ENCODE data around the gene PPP3CA. TPM values are rescaled to one million over a fixed set of nuclear protein-coding genes. Genes with fewer than 3 reads are reported as not detected.
A peak's percentile ranks its signal among the peaks of the same experiment; 100 is the strongest.

The PPP3CA gene
- total RNA-seq, 1 donor from 2014 or later = 36.5 TPM

DNA sequence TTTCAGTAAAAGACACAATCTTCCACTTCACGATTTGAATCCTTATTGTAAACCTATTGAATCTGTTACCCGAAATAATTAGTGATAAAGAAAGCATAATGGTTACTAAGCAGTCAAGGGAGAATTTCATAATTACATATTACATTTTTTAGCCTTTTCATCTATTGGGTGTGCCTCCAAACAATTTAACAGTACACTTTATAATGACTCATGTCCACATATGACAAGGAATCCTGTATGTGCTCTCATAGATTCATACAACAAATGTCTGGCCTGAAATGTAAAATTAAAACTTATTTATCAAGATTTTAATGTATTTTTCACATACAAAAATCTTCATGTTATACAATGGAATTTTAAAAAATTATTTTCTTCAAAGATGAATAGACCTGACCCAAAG is 39.4 kb downstream of the PPP3CA start:
- Mint-ChIP-seq H3K36me3 (ENCODE audit: low read depth) (no peaks in the 10 kb centered on the region), H3K4me1 (ENCODE audit: low read depth) (peaks cover 30% of the 10 kb centered on the region), H3K9me3 (ENCODE audit: low read depth) (no peaks in the 10 kb centered on the region), H3K27me3 (ENCODE audit: low read depth) (no peaks in the 10 kb centered on the region), H3K4me3 (ENCODE audit: unreplicated experiment) (no peak overlapping the region), H3K27ac (ENCODE audit: unreplicated experiment) (peak overlapping the region; percentile 45)
- DNase-seq (ENCODE audit: low spot score) = no peak
- TF ChIP-seq, protein P1, sequence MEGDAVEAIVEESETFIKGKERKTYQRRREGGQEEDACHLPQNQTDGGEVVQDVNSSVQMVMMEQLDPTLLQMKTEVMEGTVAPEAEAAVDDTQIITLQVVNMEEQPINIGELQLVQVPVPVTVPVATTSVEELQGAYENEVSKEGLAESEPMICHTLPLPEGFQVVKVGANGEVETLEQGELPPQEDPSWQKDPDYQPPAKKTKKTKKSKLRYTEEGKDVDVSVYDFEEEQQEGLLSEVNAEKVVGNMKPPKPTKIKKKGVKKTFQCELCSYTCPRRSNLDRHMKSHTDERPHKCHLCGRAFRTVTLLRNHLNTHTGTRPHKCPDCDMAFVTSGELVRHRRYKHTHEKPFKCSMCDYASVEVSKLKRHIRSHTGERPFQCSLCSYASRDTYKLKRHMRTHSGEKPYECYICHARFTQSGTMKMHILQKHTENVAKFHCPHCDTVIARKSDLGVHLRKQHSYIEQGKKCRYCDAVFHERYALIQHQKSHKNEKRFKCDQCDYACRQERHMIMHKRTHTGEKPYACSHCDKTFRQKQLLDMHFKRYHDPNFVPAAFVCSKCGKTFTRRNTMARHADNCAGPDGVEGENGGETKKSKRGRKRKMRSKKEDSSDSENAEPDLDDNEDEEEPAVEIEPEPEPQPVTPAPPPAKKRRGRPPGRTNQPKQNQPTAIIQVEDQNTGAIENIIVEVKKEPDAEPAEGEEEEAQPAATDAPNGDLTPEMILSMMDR (IDR thresholded peaks at IDR 0.05) = no peak

DNA sequence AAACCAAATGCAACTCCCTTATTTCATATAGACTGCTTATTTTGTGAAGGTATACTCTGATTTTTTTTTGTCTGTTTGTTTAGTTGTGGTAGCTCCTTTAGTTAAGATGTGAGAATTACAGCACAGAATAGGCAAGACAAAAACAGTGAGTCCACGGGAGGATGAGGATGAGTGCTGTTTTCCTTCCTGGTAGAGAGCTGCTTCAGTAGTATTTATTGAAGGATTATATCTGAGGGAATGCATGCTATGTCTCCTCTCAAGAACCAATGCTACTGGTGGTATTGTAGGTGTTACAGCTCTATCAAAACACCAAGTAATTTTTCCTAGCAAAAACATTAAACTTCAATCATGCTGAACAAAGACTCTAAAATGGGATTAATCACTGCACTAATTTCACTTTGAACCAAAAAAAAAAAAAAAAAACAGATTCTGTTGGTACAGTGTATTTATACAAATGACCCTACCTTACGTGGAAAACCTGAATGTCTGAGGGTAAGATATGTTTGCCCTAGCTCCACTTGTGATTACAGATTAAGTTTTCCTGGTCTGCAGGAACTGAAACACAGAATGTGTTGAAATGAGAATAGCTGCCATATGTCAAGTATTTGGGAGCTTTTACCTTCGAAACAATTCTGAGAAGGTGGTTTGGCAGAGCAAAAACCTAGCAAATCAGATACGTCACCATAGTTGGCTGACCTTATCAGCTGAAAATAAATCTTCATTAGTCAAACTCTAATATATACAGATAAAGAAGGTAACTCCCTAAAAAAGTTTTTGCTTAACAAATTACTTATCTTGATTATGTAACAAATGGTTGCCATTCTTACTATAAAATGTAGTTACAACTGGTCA is 40.3 kb downstream of the PPP3CA start:
- DNase-seq (ENCODE audit: low spot score) = no peak
- H3K9me3 Mint-ChIP-seq (ENCODE audit: low read depth) = no peaks in the 10 kb centered on the region
- H3K27me3 Mint-ChIP-seq (ENCODE audit: low read depth) = no peaks in the 10 kb centered on the region
- TF ChIP-seq, protein P1 (IDR thresholded peaks at IDR 0.05) = no peak
- H3K27ac Mint-ChIP-seq (ENCODE audit: unreplicated experiment) = no peak overlapping the region
- H3K4me3 Mint-ChIP-seq (ENCODE audit: unreplicated experiment) = no peak overlapping the region
- H3K4me1 Mint-ChIP-seq (ENCODE audit: low read depth) = peaks cover 30% of the 10 kb centered on the region
- no peaks in the 10 kb centered on the region for H3K36me3 Mint-ChIP-seq (ENCODE audit: low read depth)

DNA sequence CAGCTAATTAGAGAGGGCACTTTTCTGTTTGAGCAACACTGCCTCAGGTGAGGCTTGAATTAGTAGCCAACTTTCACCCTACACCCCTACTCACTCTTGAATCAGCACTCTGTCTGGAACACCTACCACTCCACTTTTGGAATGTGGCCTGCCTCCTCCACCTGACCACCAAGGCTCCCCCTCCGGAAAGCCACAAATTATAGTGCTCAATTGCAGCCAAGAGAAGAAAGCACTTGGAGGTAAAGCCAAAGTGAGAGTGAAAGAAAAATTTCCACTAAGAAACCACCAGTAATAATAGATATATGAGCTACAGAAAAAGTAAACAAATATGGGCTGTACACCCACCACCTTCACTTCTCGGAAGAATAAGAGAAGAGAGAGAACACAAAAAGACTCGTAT is 41.1 kb downstream of the PPP3CA start:
- H3K27ac Mint-ChIP-seq (ENCODE audit: unreplicated experiment) = peak overlapping the region; percentile 68
- H3K9me3 Mint-ChIP-seq (ENCODE audit: low read depth) = no peaks in the 10 kb centered on the region
- no peaks in the 10 kb centered on the region for H3K27me3 Mint-ChIP-seq (ENCODE audit: low read depth)
- TF ChIP-seq, protein P1 (IDR thresholded peaks at IDR 0.05) = no peak
- no peak for DNase-seq (ENCODE audit: low spot score)
- H3K36me3 Mint-ChIP-seq (ENCODE audit: low read depth) = no peaks in the 10 kb centered on the region
- peaks cover 30% of the 10 kb centered on the region for H3K4me1 Mint-ChIP-seq (ENCODE audit: low read depth)
- no peak overlapping the region for H3K4me3 Mint-ChIP-seq (ENCODE audit: unreplicated experiment)

DNA sequence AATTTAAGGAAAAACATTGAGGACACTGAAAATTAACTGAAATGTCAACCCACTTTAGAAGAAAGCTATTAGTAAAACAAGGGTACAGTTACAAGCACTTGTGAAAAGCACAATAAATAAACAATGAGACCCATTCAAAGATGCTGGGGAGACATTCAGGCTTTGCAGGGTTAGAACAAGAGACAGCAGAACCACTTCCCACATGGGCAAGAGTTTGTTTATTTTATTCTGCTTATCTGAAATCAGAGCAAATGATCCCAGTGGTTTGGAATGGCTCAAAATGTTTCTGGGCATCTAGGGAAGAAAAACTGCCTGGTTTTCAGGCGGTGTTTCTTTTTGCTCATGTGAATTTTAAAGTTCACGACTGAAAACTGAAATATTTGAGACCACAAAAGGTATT is 42.4 kb downstream of the PPP3CA start:
- Mint-ChIP-seq H3K27ac (ENCODE audit: unreplicated experiment) (peak overlapping the region; percentile 61), H3K4me3 (ENCODE audit: unreplicated experiment) (no peak overlapping the region), H3K27me3 (ENCODE audit: low read depth) (no peaks in the 10 kb centered on the region), H3K4me1 (ENCODE audit: low read depth) (peaks cover 30% of the 10 kb centered on the region), H3K9me3 (ENCODE audit: low read depth) (no peaks in the 10 kb centered on the region), H3K36me3 (ENCODE audit: low read depth) (no peaks in the 10 kb centered on the region)
- TF ChIP-seq, protein P1 (IDR thresholded peaks at IDR 0.05) = no peak
- DNase-seq (ENCODE audit: low spot score) = no peak

DNA sequence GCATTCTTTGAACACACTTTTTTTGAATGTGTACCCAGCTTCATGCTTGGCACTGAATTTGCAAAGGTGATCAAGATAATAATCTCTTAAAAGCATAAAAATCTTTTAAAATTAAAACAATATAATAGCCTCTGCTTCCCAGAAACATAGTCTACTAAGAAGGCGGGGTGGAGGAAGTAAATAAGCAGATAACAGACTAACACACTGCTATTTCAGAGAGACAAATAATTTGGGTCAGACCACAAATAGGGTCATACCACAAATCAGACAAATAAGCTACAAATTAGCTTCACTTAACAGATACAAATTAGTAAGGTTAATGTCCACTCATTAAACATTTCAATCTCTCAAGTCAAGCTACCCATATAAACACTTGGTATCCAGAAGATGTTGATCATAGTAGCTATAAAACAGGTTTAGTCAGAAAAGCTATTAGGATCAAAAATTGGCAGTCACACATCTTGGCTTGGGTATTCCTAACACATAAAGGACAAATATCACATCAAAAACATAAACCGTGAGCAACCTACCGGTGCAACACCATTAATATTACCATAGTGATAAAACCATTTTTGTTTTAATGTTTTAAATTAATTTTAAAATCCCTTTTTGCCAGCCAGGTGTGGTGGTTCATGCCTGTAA is 47.3 kb downstream of the PPP3CA start:
- H3K9me3 Mint-ChIP-seq (ENCODE audit: low read depth) = no peaks in the 10 kb centered on the region
- no peak overlapping the region for H3K27ac Mint-ChIP-seq (ENCODE audit: unreplicated experiment)
- H3K36me3 Mint-ChIP-seq (ENCODE audit: low read depth) = no peaks in the 10 kb centered on the region
- peaks cover 14% of the 10 kb centered on the region for H3K4me1 Mint-ChIP-seq (ENCODE audit: low read depth)
- no peak for DNase-seq (ENCODE audit: low spot score)
- no peak overlapping the region for H3K4me3 Mint-ChIP-seq (ENCODE audit: unreplicated experiment)
- H3K27me3 Mint-ChIP-seq (ENCODE audit: low read depth) = no peaks in the 10 kb centered on the region
- TF ChIP-seq, protein P1 (IDR thresholded peaks at IDR 0.05) = no peak

Data from chondrocyte (in vitro differentiated cells).